SKM-1 (cell line): ENCODE results near the gene FURIN.
A peak's percentile ranks its signal among the peaks of the same experiment; 100 is the strongest.

ENCODE experiments used
- DNase-seq: peaks from one replicate; lab custom pipeline; 2025; ENCODE audit not compliant: unreplicated experiment; lab: John Stamatoyannopoulos, UW

Gene FURIN

GRCh38 chr15:90881978-90882721 is 13.8 kb downstream of the FURIN start:
- no peak for DNase-seq

DNA sequence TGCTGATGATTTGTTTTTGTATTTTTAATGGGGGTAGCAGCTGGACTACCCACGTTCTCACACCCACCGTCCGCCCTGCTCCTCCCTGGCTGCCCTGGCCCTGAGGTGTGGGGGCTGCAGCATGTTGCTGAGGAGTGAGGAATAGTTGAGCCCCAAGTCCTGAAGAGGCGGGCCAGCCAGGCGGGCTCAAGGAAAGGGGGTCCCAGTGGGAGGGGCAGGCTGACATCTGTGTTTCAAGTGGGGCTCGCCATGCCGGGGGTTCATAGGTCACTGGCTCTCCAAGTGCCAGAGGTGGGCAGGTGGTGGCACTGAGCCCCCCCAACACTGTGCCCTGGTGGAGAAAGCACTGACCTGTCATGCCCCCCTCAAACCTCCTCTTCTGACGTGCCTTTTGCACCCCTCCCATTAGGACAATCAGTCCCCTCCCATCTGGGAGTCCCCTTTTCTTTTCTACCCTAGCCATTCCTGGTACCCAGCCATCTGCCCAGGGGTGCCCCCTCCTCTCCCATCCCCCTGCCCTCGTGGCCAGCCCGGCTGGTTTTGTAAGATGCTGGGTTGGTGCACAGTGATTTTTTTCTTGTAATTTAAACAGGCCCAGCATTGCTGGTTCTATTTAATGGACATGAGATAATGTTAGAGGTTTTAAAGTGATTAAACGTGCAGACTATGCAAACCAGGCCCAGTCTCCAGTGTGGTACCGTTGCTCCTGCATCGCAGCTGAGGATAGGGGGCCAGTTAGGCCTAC is 14.6 kb downstream of the FURIN start:
- DNase-seq = no peak

DNA sequence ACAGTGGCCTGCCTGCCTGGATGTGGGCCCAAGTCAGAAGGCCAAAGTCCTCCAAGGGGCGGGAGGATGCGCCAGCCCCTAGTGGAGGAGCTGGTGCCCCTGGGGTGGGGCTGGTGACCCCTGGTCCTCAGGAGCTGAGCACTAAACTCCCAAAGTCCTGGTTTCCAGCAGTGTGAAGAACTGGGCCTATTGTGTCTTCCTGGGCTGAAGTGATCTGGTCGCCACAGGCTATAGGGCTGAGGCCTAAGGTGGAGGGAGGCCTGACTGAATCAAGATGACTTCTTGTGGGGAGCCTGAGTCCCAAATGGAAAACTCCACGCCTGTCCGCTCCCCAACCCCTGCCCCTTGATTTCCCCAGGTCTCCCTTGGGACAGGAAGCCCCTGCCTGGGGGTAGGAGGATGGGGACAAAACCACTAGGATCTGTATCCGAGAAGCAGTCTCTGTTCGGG is 15.2 kb downstream of the FURIN start:
- no peak for DNase-seq

DNA sequence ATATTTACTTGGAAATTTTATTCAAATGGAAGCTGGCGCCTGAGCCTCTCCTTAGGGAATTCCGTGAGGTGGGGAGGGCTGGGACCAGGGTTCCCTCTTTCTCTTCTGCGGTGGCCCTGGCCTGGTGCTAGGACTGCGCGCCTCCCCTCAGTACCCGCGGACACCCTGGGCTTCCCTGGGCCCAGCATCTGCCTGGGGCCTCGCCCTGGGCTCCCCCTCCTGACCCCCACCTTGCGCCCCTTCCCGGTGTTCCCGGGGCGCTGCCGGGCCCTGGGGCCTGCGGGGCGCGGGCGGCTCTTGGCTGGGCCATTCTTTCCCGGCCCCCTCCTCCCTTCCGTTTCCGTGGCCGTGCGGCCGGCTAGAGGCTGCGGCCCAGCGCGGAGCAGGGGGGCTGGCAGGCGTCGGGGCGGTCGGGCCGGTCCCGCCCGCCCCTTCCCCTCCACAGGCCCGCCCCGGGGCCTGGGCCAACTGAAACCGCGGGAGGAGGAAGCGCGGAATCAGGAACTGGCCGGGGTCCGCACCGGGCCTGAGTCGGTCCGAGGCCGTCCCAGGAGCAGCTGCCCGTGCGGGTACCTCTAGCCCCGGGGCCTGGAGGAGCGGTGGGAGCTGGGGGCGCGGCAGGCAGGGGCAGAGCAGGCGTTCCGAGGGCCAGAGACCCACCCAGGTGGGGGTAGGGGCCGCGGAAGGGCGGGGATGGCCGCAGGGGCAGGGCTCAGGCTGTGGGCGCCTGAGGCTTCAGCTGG is 15.8 kb downstream of the FURIN start, which contains the start of gene FES:
TSS of gene FES (plus strand) at position 529 of the 743 bp plus-strand sequence. CDS start 542 bp downstream, outside the sequence.
- peak; percentile 30 for DNase-seq

DNA sequence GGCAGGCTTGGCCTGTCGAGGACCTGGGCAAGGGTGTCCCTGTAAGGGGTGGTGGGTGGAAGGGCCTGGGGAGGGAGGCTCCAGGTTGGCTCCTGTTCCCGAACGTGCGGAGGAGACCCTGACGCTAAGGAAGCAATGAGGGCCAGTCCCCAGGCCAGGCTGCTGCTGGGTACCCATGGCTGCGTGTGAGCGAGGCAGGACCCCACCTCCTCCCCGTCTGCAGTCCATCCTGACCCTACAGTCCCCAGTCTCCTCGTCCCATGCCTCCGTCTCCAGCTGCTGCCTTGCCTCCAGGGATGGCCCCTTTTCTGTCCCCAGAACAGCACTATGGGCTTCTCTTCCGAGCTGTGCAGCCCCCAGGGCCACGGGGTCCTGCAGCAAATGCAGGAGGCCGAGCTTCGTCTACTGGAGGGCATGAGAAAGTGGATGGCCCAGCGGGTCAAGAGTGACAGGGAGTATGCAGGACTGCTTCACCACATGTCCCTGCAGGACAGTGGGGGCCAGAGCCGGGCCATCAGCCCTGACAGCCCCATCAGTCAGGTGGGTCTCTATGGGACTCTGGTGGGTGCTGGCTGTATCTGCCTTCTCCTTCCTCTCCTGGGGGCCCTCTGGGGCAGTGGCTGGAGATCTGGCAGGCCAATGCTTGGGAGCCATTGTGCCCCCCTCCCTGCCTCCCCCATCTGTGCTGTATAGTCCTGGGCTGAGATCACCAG is 16.5 kb downstream of the FURIN start:
- DNase-seq = no peak

GRCh38 chr15:90885432-90886290 is 17.3 kb downstream of the FURIN start:
- DNase-seq = peak; percentile 86

DNA sequence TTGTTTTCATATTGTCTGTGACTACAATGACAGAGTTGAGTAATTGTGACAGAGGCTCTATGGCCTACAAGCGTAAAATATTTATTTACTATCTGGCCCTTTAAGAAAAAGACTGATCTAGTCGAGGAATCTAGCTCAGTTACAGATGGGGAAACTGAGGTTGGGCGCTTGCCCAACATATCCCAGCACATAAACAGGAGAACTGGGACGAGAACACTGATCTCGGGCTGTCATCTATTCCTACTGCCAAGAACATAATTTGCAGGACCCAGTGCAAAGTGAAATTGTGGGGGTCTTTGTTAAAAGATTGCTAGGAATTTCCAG is 17.9 kb downstream of the FURIN start:
- DNase-seq = no peak

DNA sequence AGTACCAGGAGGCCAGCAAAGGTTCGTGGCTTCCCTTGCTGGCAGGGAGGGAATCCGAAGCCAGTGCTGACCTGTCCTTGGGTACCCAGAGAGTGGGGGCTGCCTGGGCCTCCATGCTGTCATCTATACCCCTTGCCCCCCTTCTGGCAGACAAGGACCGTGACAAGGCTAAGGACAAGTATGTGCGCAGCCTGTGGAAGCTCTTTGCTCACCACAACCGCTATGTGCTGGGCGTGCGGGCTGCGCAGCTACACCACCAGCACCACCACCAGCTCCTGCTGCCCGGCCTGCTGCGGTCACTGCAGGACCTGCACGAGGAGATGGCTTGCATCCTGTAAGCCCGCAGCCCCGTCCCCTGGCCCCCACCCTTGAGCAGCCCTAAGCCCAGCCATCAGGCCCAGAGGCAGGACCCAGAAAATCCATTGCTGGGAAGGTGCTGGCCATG is 18.7 kb downstream of the FURIN start:
- DNase-seq = no peak

GRCh38 chr15:90889313-90889730 is 20.9 kb downstream of the FURIN start:
- DNase-seq = no peak

- no peak for DNase-seq
Measured at GRCh38 chr15:90889736-90890456, 21.5 kb downstream of the FURIN start.

GRCh38 chr15:90890839-90891238 is 22.5 kb downstream of the FURIN start:
- no peak for DNase-seq

DNA sequence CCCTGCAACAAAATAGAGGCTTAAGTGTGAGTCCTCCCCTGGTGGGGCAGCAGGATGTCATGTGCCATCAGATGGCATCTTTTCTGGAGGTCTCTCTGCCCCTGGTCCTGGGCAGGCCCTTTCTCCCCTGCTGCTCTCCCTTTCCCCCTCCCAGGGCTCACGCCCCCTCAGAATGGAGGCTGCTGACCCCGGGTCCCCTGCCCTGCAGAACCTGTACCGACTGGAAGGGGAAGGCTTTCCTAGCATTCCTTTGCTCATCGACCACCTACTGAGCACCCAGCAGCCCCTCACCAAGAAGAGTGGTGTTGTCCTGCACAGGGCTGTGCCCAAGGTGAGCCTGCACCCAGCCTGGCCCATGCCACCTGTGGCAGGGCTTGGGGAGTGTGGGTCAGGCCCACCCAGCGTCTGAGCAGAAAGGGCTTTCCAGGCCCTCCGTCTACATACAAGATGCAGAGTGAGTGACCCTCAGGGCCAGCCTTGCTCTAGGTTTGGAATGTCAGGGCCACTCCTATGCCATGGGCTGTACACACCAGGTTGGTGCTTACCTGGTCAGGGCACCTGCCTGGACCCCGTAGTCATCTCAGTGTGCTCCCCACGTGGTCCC is 23.1 kb downstream of the FURIN start:
- DNase-seq = no peak

- no peak for DNase-seq
Measured at GRCh38 chr15:90892023-90892422, 23.6 kb downstream of the FURIN start.

- no peak for DNase-seq
Measured at GRCh38 chr15:90892498-90893174, 24.2 kb downstream of the FURIN start.

GRCh38 chr15:90893175-90894090 is 25.0 kb downstream of the FURIN start:
- no peak for DNase-seq

GRCh38 chr15:90895571-90896117 is 27.3 kb downstream of the FURIN start:
- DNase-seq = no peak

- DNase-seq = peak; percentile 52
Measured at GRCh38 chr15:90897131-90897655, 28.8 kb downstream of the FURIN start.
